Activated CD4-positive, alpha-beta T cell treated with anti-CD3 and anti-CD28 coated beads, Interleukin-2, amount 50 U/mL, for 1 hour (primary cell): ENCODE data around the gene RPL23.

Source experiments
- DNase-seq: peaks from one replicate; pipeline ENCODE4 v3.0.0-alpha.2; 2020

Gene RPL23

DNA sequence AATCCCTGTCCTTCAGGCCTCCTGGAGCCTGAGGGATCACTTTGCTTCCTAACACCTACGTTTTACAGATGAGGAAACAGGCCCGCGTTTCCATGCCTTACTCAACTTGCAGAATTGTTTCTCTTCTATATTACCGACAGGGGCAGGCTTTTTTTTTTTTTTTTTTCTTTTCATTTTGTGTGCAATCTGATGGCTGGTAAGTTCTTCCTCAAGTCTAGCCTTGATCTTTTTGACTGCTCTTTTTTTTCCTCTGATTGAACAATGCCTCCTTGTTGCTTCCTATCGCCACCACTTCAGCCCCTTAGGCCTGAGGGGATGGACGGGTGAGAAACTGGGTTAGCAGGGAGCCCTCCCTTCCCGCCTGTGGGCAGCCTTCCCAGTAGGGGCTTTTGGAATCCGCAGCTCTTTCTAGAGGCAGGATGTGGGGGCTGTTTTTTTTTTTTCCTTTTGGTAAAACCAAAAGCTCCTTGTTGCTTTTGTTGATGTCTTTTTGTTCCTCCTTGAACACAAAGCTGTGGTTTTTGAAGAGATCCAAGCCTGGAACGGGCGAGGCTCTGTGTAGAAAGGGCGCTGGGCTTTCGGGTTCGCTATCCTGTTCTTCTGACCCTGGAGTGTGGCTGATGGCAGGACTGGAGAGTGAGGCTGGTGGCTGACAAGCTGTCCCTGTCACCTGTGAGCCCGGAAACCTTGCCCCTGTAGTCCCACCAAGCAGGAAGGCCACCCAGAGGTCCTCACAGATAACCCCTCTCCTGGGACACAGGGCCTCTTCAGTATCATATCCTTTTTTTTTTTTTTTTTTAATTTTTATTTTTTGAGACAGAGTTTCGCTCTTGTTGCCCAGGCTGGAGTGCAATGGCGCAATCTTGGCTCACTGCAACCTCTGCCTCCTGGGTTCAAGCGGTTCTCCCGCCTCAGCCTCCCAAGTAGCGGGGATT lies 30.3 kb upstream of the RPL23 start:
- DNase-seq = no peak

GRCh38 chr17:38882870-38883269 lies 29.3 kb upstream of the RPL23 start:
- DNase-seq = no peak

- no peak for DNase-seq
These were observed 28.2 kb upstream of the RPL23 start for GRCh38 chr17:38881600-38882191.

- no peak for DNase-seq
These were observed 26.6 kb upstream of the RPL23 start for GRCh38 chr17:38879878-38880665.

GRCh38 chr17:38877130-38877851 lies 23.8 kb upstream of the RPL23 start:
- peak; percentile 38 for DNase-seq

DNA sequence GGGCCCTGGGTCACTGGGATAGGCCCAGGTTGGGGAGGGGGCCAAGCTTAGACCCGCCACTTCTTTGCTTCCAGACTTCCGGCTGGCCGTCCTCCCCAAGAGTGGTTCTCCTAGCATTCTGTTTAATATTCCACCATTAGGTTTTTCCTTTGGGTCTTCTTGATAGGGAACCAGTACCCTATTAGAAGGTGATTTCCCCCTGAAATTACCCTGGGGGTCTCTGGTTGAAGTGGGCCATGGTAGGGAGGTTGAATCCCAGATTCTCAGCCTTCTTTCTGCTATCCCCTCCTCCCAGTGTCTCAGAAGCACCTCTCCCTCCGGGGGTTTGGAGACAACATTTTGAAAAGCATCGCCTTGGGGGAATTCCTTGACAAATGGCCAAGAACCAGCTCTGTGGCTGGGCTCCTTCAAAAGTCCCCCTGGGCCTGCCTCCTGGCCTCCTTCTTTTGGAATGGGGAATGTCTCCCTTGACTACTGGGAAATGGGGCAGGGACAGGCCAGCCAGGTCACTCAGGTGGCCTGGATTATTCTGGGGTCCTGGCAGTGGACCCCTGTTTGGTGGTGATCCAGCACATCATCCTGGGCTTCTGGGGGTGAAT lies 22.1 kb upstream of the RPL23 start:
- DNase-seq = no peak

DNA sequence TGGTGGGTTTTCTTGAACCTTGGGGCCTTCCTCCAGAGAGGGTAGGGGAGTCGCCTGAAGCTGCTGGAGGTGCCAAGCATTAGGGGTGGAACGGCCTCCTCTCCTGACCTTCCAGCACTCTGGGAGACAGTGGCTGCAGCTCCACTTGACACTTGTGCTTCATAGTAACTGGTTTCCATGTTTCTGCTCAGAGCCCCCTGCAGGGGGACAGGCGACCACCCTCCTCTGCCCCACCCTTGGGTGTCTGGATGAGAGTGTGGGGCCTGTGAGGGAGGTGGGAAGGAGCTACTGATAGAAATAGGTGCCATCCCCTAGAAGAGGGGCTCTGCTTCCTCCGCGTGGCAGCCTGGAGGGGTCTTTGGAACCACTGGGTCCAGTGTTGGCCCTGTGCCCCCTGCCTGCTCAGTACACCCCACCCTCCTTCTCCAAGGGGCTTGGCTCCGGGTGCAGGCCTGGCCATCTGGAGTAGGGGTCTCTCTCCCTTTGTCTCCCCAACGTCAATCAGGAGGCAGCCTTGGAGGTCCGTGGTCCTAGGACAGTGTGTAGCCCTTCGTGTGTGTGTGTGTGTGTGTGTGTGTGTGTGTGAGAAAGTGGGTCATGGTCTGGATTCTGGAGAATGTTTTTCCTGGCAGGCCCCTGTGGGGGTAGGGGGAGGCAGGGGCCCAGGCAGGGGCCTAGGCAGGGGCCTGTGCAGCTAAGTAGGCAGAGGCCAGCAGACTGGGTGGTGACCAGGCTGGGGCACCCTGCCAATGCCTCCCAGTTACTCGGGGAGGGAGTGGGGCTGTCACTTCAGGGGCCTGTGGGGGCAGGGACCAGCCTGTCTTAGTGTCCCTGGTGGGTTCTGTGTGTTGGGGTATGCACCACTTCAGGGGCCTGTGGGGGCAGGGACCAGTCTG lies 21.2 kb upstream of the RPL23 start:
- DNase-seq = no peak

DNA sequence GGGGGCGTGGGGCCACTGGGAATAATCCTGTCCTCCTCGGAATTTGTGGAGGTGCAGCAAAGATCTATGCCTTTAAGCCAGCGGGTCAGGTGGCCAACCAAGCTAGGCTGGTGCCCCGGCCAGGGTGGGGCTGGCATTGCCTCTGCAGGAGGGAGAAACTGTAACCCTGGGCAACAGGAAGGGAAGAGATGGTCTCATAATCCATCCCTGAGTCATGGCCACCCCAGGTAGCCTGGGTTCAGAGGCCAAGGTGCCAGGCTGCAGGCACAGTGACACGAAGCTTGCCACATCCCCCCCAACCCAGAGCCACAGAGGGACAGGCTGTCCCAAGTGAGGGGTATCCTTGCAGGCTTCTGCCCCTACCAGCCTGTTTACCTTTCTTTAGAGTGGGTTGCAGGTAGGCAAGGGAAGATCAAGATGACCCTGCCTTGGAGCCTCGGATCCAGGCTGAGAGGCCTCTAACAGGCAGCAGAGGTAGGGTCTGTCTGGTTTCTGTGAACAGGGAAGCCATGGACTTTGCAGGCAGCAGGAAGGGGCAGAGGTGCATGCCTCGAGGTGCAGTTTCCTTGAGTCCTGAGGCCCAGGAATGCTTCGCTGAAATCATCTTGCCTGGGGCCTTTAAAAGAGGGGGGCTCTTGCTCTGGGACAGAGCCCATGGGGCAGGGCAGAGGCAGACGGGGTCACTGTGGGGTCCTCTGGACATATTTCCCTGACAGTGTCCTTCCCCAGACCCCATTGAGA lies 20.3 kb upstream of the RPL23 start:
- DNase-seq = no peak

DNA sequence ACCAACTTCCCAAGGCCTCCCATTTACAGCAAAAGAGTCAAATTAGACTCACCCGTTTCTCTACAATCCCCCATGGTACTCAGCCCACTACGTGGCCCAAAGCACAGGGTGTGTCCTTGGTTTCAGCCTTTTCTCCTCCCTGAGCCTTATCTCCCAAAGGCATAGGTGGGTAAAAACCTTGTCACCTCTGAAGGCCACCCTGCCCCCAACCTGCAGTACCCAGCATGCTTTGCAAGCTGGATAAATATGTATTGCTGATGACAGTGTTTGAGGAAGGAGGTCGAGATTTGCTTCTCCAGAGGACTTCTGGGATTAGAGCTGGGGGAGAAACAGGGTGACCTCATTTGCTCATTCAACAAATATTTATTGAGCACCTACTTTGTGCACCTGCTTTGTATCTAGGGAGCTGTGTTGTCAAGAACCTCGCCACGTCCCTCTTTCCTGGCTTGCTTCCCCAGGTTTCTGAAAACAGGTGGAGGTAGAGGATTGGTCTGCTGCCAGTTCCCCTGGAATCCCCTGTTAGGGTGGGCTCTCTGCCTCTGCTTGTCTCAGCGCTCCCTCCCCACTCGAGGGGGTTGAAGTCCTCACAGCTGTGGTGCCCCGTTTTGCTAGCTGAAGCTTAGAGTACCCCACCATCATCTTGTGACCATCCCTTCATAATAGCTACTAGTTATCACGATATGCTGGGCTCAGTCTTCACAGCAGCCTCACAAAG lies 19.3 kb upstream of the RPL23 start:
- DNase-seq = no peak

DNA sequence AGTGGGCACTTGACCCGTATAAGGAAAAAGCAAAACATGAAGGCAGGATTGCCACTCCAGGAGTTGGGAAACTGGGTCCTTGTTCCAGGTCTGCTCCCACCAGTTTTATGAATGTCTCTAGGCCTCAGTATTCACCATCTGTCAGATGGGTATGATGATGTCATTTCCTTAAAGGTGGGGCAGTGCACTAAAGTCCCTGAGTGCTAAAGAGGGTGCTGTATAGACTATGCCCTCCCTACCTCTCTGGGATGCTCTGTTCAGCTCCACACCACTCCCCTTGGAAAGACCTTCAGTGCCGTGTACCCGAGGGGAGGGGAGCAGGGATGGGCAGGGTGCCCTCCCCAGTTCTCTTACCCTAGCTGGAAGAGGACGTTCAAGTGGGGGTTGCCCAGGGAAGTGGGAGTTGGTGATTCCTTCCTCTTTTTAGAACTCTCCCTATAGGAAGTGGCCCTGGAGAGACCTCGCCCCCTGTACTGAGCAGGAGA lies 18.5 kb upstream of the RPL23 start:
- DNase-seq = no peak

DNA sequence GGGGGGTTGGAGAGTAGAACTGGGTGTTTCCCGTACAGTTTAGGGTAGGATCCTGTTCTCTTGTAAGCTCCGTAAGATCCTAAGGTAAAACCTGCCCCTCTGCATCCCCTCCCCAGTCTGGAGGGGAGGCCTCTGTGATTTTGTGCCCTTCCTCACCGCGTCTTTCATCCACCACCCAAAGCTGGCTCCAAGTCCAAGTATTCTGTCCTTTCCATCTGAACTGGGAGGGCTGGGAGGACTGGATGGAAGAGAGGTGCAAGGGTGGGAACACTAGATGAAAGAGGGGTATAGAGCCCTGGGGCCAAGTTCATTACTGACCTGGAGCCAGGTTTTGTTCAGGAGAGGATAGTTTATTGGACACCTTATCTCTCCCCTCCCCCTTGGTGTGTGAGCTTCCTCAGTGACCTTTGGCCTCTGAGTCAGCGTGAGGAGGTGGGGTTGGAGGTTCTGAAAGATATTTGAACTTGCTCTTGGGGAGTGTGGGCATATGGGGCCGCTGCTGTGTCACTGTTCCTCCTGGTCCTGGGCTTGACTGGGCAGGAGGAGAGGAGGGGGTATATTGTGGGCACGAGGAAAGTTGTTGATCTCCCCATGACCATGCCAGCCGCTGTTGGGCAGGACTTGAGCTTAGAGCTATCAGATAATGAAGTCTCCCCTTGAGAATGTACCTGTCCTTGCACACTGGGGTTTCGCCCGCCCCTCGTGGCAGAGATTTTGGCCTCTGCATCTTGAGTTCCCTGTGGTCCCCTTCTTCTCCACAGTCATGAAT lies 17.9 kb upstream of the RPL23 start:
- DNase-seq = peak; percentile 67

- DNase-seq = peak; percentile 61
These were observed 17.0 kb upstream of the RPL23 start for GRCh38 chr17:38870259-38871165.

DNA sequence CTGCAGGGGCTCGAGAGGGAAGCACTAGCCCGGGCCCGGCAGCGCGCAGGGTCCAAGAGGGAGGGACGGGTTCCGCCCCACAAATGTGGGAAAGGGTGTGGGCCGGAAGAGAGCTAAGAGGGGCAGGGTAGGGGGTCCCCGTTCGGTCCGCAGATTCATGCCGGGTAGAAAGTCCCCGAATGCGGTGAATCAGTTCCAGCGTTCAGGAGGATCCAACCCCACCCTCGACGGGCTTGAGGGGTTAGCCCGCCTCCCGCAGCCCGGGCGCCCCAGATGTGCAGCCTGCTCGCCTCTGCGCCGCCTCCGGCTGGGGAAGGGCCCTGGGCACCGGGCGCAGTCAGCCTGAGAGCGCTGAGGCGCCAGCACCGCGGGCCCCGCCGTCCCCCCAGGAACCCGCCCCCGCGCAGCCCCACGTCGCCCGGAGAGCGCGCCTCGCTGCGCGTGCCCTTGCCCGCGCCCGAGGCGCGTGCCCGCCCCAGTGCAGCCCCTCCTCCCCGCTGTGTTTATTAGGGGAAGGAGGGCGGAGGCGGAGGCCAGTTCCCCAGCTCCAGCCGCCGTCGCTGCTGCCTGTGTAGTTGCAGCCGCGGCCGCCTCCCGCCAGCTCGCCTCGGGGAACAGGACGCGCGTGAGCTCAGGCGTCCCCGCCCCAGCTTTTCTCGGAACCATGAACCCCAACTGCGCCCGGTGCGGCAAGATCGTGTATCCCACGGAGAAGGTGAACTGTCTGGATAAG lies 16.2 kb upstream of the RPL23 start, which contains the start of gene LASP1:
Gene LASP1, plus strand, starts transcription at position 533 of the 733 bp plus-strand sequence. Its CDS starts 132 bp downstream, at position 665.
- peak; percentile 81 for DNase-seq

GRCh38 chr17:38868817-38869525 lies 15.4 kb upstream of the RPL23 start:
- DNase-seq = peak; percentile 89

GRCh38 chr17:38867968-38868816 lies 14.7 kb upstream of the RPL23 start:
- no peak for DNase-seq
